H9 (cell line): ENCODE results near the gene HSD11B1L. TPM values are rescaled to one million over a fixed set of nuclear protein-coding genes. Genes with fewer than 3 reads are reported as not detected.

Experiments
- DNase-seq: peaks from one replicate; pipeline ENCODE4 v3.0.0-alpha.2; 2017
- H2AFZ ChIP-seq: one replicate; pipeline ENCODE4 v1.6.1; 2013; ENCODE audit warnings: mild to moderate bottlenecking, low read length, control low read depth, moderate library complexity
- H2AK5ac ChIP-seq: 2 replicates; pipeline ENCODE4 v1.6.1; 2013; ENCODE audit warnings: low read length, control low read depth, mixed read lengths; ENCODE audit not compliant: insufficient read length
- H2BK120ac ChIP-seq: one replicate; pipeline ENCODE4 v1.6.1; 2013; ENCODE audit warnings: low read depth, mild to moderate bottlenecking, low read length, control low read depth, inconsistent platforms; ENCODE audit not compliant: poor library complexity, severe bottlenecking
- H2BK12ac ChIP-seq: 2 replicates; pipeline ENCODE4 v1.6.1; 2013; ENCODE audit warnings: low read length, control low read depth, mixed read lengths, low read depth; ENCODE audit not compliant: insufficient read length
- H2BK15ac ChIP-seq: 2 replicates; pipeline ENCODE4 v1.6.1; 2013; ENCODE audit warnings: low read depth, low read length, control low read depth
- H2BK20ac ChIP-seq: one replicate; pipeline ENCODE4 v1.6.1; 2013; ENCODE audit warnings: low read depth, mild to moderate bottlenecking, low read length, control low read depth, inconsistent platforms; ENCODE audit not compliant: poor library complexity, severe bottlenecking
- H2BK5ac ChIP-seq: 2 replicates; pipeline ENCODE4 v1.6.1; 2013; ENCODE audit warnings: low read length, control low read depth, mixed read lengths; ENCODE audit not compliant: insufficient read length
- H3K14ac ChIP-seq: 2 replicates; pipeline ENCODE4 v1.6.1; 2013; ENCODE audit warnings: low read length, control low read depth; ENCODE audit not compliant: insufficient read depth
- H3K18ac ChIP-seq: 2 replicates; pipeline ENCODE4 v1.6.1; 2013; ENCODE audit warnings: low read depth, mild to moderate bottlenecking, mixed read lengths, low read length, control low read depth; ENCODE audit not compliant: insufficient read length
- H3K23ac ChIP-seq: 2 replicates; pipeline ENCODE4 v1.6.1; 2013; ENCODE audit warnings: low read length, control low read depth, mixed read lengths, low read depth; ENCODE audit not compliant: insufficient read length
- H3K23me2 ChIP-seq: 2 replicates; pipeline ENCODE4 v1.6.1; 2013; ENCODE audit warnings: low read depth, mild to moderate bottlenecking, mixed read lengths, low read length, control low read depth; ENCODE audit not compliant: insufficient read length, poor library complexity, severe bottlenecking
- H3K27ac ChIP-seq: 2 replicates; pipeline ENCODE4 v1.5.1; 2013; ENCODE audit warnings: low read length, control low read depth, mixed read lengths, low read depth; ENCODE audit not compliant: insufficient read length
- H3K27me3 ChIP-seq: 2 replicates; pipeline ENCODE4 v1.6.1; 2013; ENCODE audit warnings: low read length, control low read depth, inconsistent platforms; ENCODE audit not compliant: insufficient read depth
- H3K4ac ChIP-seq: 2 replicates; pipeline ENCODE4 v1.6.1; 2013; ENCODE audit warnings: low read depth, mild to moderate bottlenecking, control low read depth, inconsistent platforms, low read length, moderate library complexity
- H3K4me1 ChIP-seq: 2 replicates; pipeline ENCODE4 v1.6.1; 2013; ENCODE audit warnings: low read length, control low read depth, inconsistent platforms; ENCODE audit not compliant: insufficient read depth
- H3K4me2 ChIP-seq: 2 replicates; pipeline ENCODE4 v1.6.1; 2013; ENCODE audit warnings: low read length, control low read depth, mixed read lengths; ENCODE audit not compliant: insufficient read length, insufficient read depth
- H3K56ac ChIP-seq: 2 replicates; pipeline ENCODE4 v1.6.1; 2013; ENCODE audit warnings: low read depth, mild to moderate bottlenecking, mixed read lengths, low read length, control low read depth; ENCODE audit not compliant: insufficient read length
- H3K79me1 ChIP-seq: 2 replicates; pipeline ENCODE4 v1.6.1; 2013; ENCODE audit warnings: low read depth, mild to moderate bottlenecking, moderate library complexity, low read length, control low read depth, inconsistent platforms; ENCODE audit not compliant: insufficient read depth, poor library complexity, severe bottlenecking
- H3K79me2 ChIP-seq: 2 replicates; pipeline ENCODE4 v1.6.1; 2013; ENCODE audit warnings: low read length, control low read depth, inconsistent platforms; ENCODE audit not compliant: insufficient read depth
- H3K9ac ChIP-seq: 2 replicates; pipeline ENCODE4 v1.6.1; 2013; ENCODE audit warnings: low read length, control low read depth, mixed read lengths; ENCODE audit not compliant: insufficient read length; ENCODE audit errors: extremely low read depth
- H3K9me3 ChIP-seq: one replicate; pipeline ENCODE4 v1.6.1; 2013; ENCODE audit warnings: low read depth, low read length, inconsistent platforms; ENCODE audit not compliant: control insufficient read depth
- H3T11ph ChIP-seq: one replicate; pipeline ENCODE4 v1.6.1; 2013; ENCODE audit warnings: mild to moderate bottlenecking, low read length, control low read depth, inconsistent platforms
- H4K20me1 ChIP-seq: one replicate; pipeline ENCODE4 v1.6.1; 2013; ENCODE audit not compliant: control insufficient read depth, insufficient read length, insufficient read depth
- H4K5ac ChIP-seq: 2 replicates; pipeline ENCODE4 v1.6.1; 2013; ENCODE audit warnings: low read depth, mild to moderate bottlenecking, mixed read lengths, low read length, control low read depth; ENCODE audit not compliant: insufficient read length
- H4K8ac ChIP-seq: replicated peaks from 2 replicates; pipeline ENCODE4 v1.6.1; 2013; ENCODE audit warnings: low read length, control low read depth, mixed read lengths, low read depth; ENCODE audit not compliant: insufficient read length
- H4K91ac ChIP-seq: 2 replicates; pipeline ENCODE4 v1.6.1; 2013; ENCODE audit warnings: low read depth, mild to moderate bottlenecking, moderate library complexity, mixed read lengths, low read length, control low read depth; ENCODE audit not compliant: insufficient read length
- H3K27ac Mint-ChIP-seq, 3 experiments: 2 replicates in 2 of 3; 3 replicates in 1 of 3; pipeline ENCODE4 v1.8.0; 2020 to 2021; ENCODE audit warnings: mixed read lengths in 3 of 3, mild to moderate bottlenecking in 1 of 3, moderate library complexity in 1 of 3
- H3K27me3 Mint-ChIP-seq: 2 replicates; pipeline ENCODE4 v1.8.0; 2021; ENCODE audit warnings: low read depth, mild to moderate bottlenecking, moderate library complexity, mixed read lengths
- H3K36me3 Mint-ChIP-seq, 3 experiments: 2 replicates in 2 of 3; 3 replicates in 1 of 3; pipeline ENCODE4 v1.8.0; 2020 to 2021; ENCODE audit warnings: low read depth in 3 of 3, mixed read lengths in 3 of 3; ENCODE audit not compliant: insufficient read depth in 1 of 3
- H3K4me1 Mint-ChIP-seq, 2 experiments: 2 replicates each; pipeline ENCODE4 v1.8.0; 2020; ENCODE audit warnings: mixed read lengths in 2 of 2
- H3K4me3 Mint-ChIP-seq, 2 experiments: 2 replicates in 1 of 2; 3 replicates in 1 of 2; pipeline ENCODE4 v1.8.0; 2020 to 2021; ENCODE audit warnings: mild to moderate bottlenecking in 2 of 2, mixed read lengths in 2 of 2, moderate library complexity in 1 of 2
- H3K9me3 Mint-ChIP-seq, 2 experiments: 2 replicates in 1 of 2; 3 replicates in 1 of 2; pipeline ENCODE4 v1.8.0; 2020; ENCODE audit warnings: mild to moderate bottlenecking in 2 of 2, mixed read lengths in 2 of 2, moderate library complexity in 1 of 2
- WGBS: extraction: QIAGEN DNeasy Blood & Tissue Kit; methylation state at CpG from one replicate; pipeline ENCODE4 v1.1.7; 2013; ENCODE audit warnings: missing lambda C conversion rate, low lambda C conversion rate, mixed read lengths; ENCODE audit not compliant: insufficient read length; ENCODE audit errors: extremely low coverage; 5-methylcytosine and 5-hydroxymethylcytosine counted together
- total RNA-seq: library from RNA; stranded (reverse); gene quantifications from 2 replicates; pipeline ENCODE4 v1.2.1, GENCODE V29; 2021
- TF ChIP-seq, protein P1 (sequence below): fragments of 200-600 bp; sonication (generic); conservative IDR thresholded peaks from 3 replicates; pipeline ENCODE4 v1.8.0; 2021; ENCODE audit warnings: antibody characterized with exemption, mild to moderate bottlenecking

HSD11B1L gene
- total RNA-seq, 1 experiment from 2014 or later, result 9.3 TPM

DNA sequence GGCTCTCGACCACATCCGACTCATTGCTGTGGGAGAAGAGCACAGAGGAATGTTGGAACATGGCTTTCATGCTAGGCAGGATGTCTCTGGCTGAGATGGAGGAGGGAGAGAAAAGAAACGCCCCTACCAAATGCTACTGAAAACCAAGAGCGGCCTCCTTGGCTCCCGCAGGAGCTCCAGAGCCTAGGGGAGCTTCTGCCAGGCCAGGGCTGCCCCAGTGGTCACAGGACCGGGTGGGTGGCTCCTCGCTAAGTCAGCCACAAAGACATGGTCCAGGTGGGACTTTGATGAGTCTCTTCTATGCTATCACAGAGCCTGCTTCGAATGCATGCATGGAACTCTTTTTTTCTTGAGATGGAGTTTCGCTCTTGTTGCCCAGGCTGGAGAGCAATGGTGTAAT is 32.4 kb downstream of the HSD11B1L start:
- H2BK5ac ChIP-seq, result no peak overlapping the region
- H3K4me2 ChIP-seq, result no peak overlapping the region
- DNase-seq, result no peak
- Mint-ChIP-seq H3K36me3 (peaks cover 32 to 69% (median 56%) of the 10 kb centered on the region in 3 experiments), H3K27me3 (no peaks in the 10 kb centered on the region), H3K4me1 (peaks cover 8 to 10% of the 10 kb centered on the region in 2 experiments; a peak in 3 of 4 replicates), H3K4me3 (no peak overlapping the region; a peak in 1 of 5 replicates), H3K9me3 (no peaks in the 10 kb centered on the region), H3K27ac (no peak overlapping the region)
- H4K91ac ChIP-seq, result no peak overlapping the region
- H3K79me1 ChIP-seq, result peaks cover 4% of the 10 kb centered on the region
- H3K14ac ChIP-seq, result no peak overlapping the region
- TF ChIP-seq, protein P1, sequence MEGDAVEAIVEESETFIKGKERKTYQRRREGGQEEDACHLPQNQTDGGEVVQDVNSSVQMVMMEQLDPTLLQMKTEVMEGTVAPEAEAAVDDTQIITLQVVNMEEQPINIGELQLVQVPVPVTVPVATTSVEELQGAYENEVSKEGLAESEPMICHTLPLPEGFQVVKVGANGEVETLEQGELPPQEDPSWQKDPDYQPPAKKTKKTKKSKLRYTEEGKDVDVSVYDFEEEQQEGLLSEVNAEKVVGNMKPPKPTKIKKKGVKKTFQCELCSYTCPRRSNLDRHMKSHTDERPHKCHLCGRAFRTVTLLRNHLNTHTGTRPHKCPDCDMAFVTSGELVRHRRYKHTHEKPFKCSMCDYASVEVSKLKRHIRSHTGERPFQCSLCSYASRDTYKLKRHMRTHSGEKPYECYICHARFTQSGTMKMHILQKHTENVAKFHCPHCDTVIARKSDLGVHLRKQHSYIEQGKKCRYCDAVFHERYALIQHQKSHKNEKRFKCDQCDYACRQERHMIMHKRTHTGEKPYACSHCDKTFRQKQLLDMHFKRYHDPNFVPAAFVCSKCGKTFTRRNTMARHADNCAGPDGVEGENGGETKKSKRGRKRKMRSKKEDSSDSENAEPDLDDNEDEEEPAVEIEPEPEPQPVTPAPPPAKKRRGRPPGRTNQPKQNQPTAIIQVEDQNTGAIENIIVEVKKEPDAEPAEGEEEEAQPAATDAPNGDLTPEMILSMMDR, result no peak
- H2BK15ac ChIP-seq, result no peak overlapping the region
- H3K9me3 ChIP-seq, result no peaks in the 10 kb centered on the region
- no peak overlapping the region for H4K5ac ChIP-seq
- no peak overlapping the region for H3K9ac ChIP-seq
- H3T11ph ChIP-seq, result no peak overlapping the region
- no peak overlapping the region for H3K27ac ChIP-seq
- no peak overlapping the region for H3K56ac ChIP-seq
- WGBS, result no CpG with 5 or more reads among the region's 9 CpGs
- no peak overlapping the region for H3K23ac ChIP-seq
- H3K79me2 ChIP-seq, result peaks cover 18% of the 10 kb centered on the region; the same call in 1 of the 2 replicates
- H2AK5ac ChIP-seq, result no peak overlapping the region
- H3K23me2 ChIP-seq, result peaks cover 2% of the 10 kb centered on the region
- no peak overlapping the region for H2BK12ac ChIP-seq
- no peak overlapping the region for H4K8ac ChIP-seq
- H3K18ac ChIP-seq, result no peak overlapping the region
- H3K4ac ChIP-seq, result no peak overlapping the region
- H2BK120ac ChIP-seq, result no peak overlapping the region
- H4K20me1 ChIP-seq, result no peaks in the 10 kb centered on the region
- no peak overlapping the region for H2AFZ ChIP-seq
- H3K27me3 ChIP-seq, result no peaks in the 10 kb centered on the region
- no peak overlapping the region for H2BK20ac ChIP-seq
- no peaks in the 10 kb centered on the region for H3K4me1 ChIP-seq
